CD4-positive, alpha-beta memory T cell (primary cell): ENCODE data around the gene DNAJB9. TPM values are rescaled to one million over a fixed set of nuclear protein-coding genes. Genes with fewer than 3 reads are reported as not detected.

Source experiments
- CTCF ChIA-PET: fragments of 350-600 bp; sonication (Branson Sonifier 250); formaldehyde crosslinking; loops from one replicate; lab custom pipeline; 2021; ENCODE audit warnings: inconsistent platforms; ENCODE audit not compliant: partially characterized antibody; lab: Charles Lee
- POLR2A ChIA-PET: fragments of 350-600 bp; sonication (Branson Sonifier 250); formaldehyde crosslinking; loops from one replicate; lab custom pipeline; 2021; ENCODE audit not compliant: partially characterized antibody; lab: Charles Lee
- DNase-seq, 5 donors: peaks; one replicate each; pipeline versions ENCODE4 v3.0.0 to v3.0.0-alpha.2; 2020 to 2022; ENCODE audit warnings: mixed read lengths in 1 of 5
- H3K27ac ChIP-seq: one replicate; pipeline ENCODE4 v1.7.0; 2013; ENCODE audit warnings: low read depth, low read length
- H3K27me3 ChIP-seq: 2 replicates; pipeline ENCODE4 v1.7.0; 2013; ENCODE audit warnings: mild to moderate bottlenecking, low read length, moderate library complexity; ENCODE audit not compliant: insufficient read depth
- H3K36me3 ChIP-seq: 2 replicates; pipeline ENCODE4 v1.7.0; 2013; ENCODE audit warnings: mild to moderate bottlenecking, low read length, moderate library complexity; ENCODE audit not compliant: insufficient read depth
- H3K4me1 ChIP-seq: 2 replicates; pipeline ENCODE4 v1.7.0; 2013; ENCODE audit warnings: mild to moderate bottlenecking, low read length, moderate library complexity; ENCODE audit not compliant: insufficient read depth
- H3K4me3 ChIP-seq, 2 donors: one replicate each; pipeline ENCODE4 v1.7.0; 2013; ENCODE audit warnings: low read length in 2 of 2, mild to moderate bottlenecking in 1 of 2
- H3K9me3 ChIP-seq, 2 donors: one replicate each; pipeline ENCODE4 v1.7.0; 2013; ENCODE audit warnings: low read length in 2 of 2, control low read depth in 1 of 2; ENCODE audit not compliant: control insufficient read depth in 1 of 2
- H3K27ac Mint-ChIP-seq, 7 donors: one replicate each; pipeline ENCODE4 v1.8.0; 2020 to 2021; ENCODE audit warnings: mixed read lengths in 7 of 7, mild to moderate bottlenecking in 6 of 7, inconsistent platforms in 3 of 7, moderate library complexity in 3 of 7
- H3K27me3 Mint-ChIP-seq, 2 donors: one replicate each; pipeline ENCODE4 v1.8.0; 2020 to 2021; ENCODE audit warnings: mixed read lengths in 2 of 2
- H3K36me3 Mint-ChIP-seq, 2 donors: one replicate each; pipeline ENCODE4 v1.8.0; 2020 to 2021; ENCODE audit warnings: mixed read lengths in 2 of 2, inconsistent platforms in 1 of 2, mild to moderate bottlenecking in 1 of 2
- H3K4me1 Mint-ChIP-seq, 4 donors: one replicate each; pipeline ENCODE4 v1.8.0; 2020 to 2021; ENCODE audit warnings: mixed read lengths in 4 of 4, mild to moderate bottlenecking in 1 of 4
- H3K4me3 Mint-ChIP-seq, 8 donors: one replicate each; pipeline ENCODE4 v1.8.0; 2020 to 2021; ENCODE audit warnings: mixed read lengths in 8 of 8, mild to moderate bottlenecking in 7 of 8, moderate library complexity in 6 of 8, inconsistent platforms in 3 of 8
- H3K9me3 Mint-ChIP-seq, 8 donors: one replicate each; pipeline ENCODE4 v1.8.0; 2020 to 2021; ENCODE audit warnings: mixed read lengths in 8 of 8, mild to moderate bottlenecking in 5 of 8, inconsistent platforms in 3 of 8, moderate library complexity in 1 of 8
- intact Hi-C: fragments of 100-400 bp; cut with micrococcal nuclease; formaldehyde crosslinking; loops from one replicate; pipeline ENCODE4 v1.15.1; 2023
- polyA plus RNA-seq, 2 donors: library from polyadenylated mRNA; unstranded; fragments of 300-500 nt; fragmentation: Illumina TruSeq; gene quantifications; one replicate each; pipeline ENCODE4 v1.2.3, GENCODE V29; 2021
- total RNA-seq, 2 experiments: library from RNA; stranded (reverse); gene quantifications; one replicate each; pipeline ENCODE4 v1.2.3, GENCODE V29; 2021

Gene DNAJB9
- total and polyA plus RNA-seq, 4 experiments from 2014 or later, result 30.2 to 138 (median 46.4) TPM

DNA sequence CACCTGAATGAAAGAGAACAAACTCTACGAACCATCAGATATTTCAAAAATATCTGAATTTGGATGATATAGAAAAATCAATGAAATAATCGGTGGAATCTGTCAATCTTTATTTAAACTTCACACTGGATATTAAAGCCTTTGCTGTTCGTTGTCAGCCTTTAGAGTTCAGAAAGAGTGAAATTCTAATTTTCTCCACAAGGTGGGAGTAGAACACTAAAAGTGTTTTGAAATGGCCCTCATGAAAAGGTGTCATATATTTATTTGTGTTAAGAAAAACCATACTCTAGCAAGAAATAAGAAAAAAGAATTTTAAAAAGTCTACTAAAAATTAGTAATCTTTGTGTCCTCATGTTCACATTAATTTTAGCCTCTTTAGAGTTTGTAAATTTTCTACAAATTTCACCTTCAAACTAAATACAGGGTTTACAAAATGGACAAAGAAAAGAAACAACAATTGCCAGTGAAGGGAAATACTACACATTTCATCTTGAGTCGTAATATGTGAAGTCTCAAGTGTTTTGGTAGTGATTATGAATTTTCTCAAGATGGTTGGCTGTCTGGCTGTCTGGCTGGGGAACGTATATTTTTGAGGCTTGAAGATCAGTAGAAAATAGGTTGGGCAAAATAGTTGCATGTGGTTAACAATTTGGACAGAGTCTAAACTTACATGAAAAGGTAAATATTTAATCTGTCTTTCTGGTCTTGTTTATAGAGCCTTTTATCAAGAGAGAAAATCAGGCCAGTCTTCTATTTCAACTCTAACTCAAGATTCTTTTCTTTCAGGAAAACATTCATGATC lies 43.7 kb downstream of the DNAJB9 start:
- no peaks in the 10 kb centered on the region for H3K27me3 ChIP-seq
- CTCF ChIA-PET, result interaction anchor here (1.1 kb wide), 1 partner anchor 9 kb away, joined by 5 read pairs; no protein-coding TSS in a partner anchor
- H3K4me3 ChIP-seq, result no peak overlapping the region
- Mint-ChIP-seq H3K27me3 (no peaks in the 10 kb centered on the region), H3K4me3 (no peak overlapping the region), H3K27ac (no peak overlapping the region), H3K36me3 (no peaks in the 10 kb centered on the region), H3K4me1 (no peaks in the 10 kb centered on the region), H3K9me3 (no peaks in the 10 kb centered on the region)
- H3K36me3 ChIP-seq, result no peaks in the 10 kb centered on the region
- POLR2A ChIA-PET, result no interaction called here
- H3K27ac ChIP-seq, result no peak overlapping the region
- no peaks in the 10 kb centered on the region for H3K9me3 ChIP-seq
- intact Hi-C loops, result no loop called here
- DNase-seq, result peak in 4 of 5 donors; percentile 30 to 48 (median 44)
- H3K4me1 ChIP-seq, result no peaks in the 10 kb centered on the region

GRCh38 chr7:108613949-108614381 lies 44.3 kb downstream of the DNAJB9 start:
- POLR2A ChIA-PET, result no interaction called here
- no peaks in the 10 kb centered on the region for H3K4me1 ChIP-seq
- H3K4me3 ChIP-seq, result no peak overlapping the region
- Mint-ChIP-seq H3K36me3 (no peaks in the 10 kb centered on the region), H3K4me3 (no peak overlapping the region), H3K4me1 (no peaks in the 10 kb centered on the region), H3K27ac (no peak overlapping the region), H3K9me3 (no peaks in the 10 kb centered on the region), H3K27me3 (no peaks in the 10 kb centered on the region)
- no peak overlapping the region for H3K27ac ChIP-seq
- DNase-seq, result no peak
- no peaks in the 10 kb centered on the region for H3K9me3 ChIP-seq
- H3K36me3 ChIP-seq, result no peaks in the 10 kb centered on the region
- H3K27me3 ChIP-seq, result no peaks in the 10 kb centered on the region
- intact Hi-C loops, result no loop called here
- CTCF ChIA-PET, result interaction anchor here (0.9 to 1.5 kb wide), 3 partner anchors 9 to 10 kb away, joined by 3 to 5 read pairs (median 5); no protein-coding TSS in a partner anchor

- Histone ChIP-seq H3K27ac (no peak overlapping the region), H3K27me3 (no peaks in the 10 kb centered on the region), H3K4me1 (no peaks in the 10 kb centered on the region), H3K4me3 (no peak overlapping the region), H3K9me3 (no peaks in the 10 kb centered on the region), H3K36me3 (no peaks in the 10 kb centered on the region)
- ChIA-PET POLR2A (no interaction called here), CTCF (interaction anchor here (0.9 to 1.5 kb wide), 2 partner anchors 10 to 11 kb away, joined by 3 to 5 read pairs; no protein-coding TSS in a partner anchor)
- Mint-ChIP-seq H3K4me3 (no peak overlapping the region), H3K4me1 (no peaks in the 10 kb centered on the region), H3K9me3 (no peaks in the 10 kb centered on the region), H3K27me3 (peaks cover 0 to 2% of the 10 kb centered on the region in 2 donors), H3K27ac (no peak overlapping the region), H3K36me3 (no peaks in the 10 kb centered on the region)
- no peak for DNase-seq
- intact Hi-C loops, result no loop called here
Observed at GRCh38 chr7:108614896-108615295, 45.2 kb downstream of the DNAJB9 start.

DNA sequence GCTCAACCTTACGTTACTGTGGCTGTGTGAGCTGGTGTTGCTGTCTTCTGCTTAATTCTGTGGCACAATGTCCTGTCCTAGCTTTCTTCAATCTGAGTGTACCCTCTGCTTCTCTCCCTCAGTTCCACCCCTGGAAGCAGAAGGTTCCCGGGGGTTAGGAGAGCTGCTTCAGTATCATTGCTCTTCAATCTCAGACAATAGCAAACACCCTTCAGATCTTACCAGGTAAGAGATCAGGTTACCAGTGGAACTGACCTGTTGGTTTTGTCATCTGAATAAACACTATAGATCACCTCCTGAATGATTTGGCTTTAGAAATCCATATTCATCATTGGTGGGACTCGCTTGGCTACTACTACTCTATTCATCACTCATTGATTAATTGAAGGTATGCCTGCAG lies 48.4 kb downstream of the DNAJB9 start:
- Mint-ChIP-seq H3K9me3 (no peaks in the 10 kb centered on the region), H3K27ac (peak overlapping the region in 1 of 7 donors; percentile 7), H3K27me3 (peaks cover 0 to 2% of the 10 kb centered on the region in 2 donors), H3K4me3 (no peak overlapping the region), H3K36me3 (no peaks in the 10 kb centered on the region), H3K4me1 (no peaks in the 10 kb centered on the region)
- POLR2A ChIA-PET, result no interaction called here
- no peak for DNase-seq
- intact Hi-C loops, result no loop called here
- Histone ChIP-seq H3K36me3 (no peaks in the 10 kb centered on the region), H3K4me1 (no peaks in the 10 kb centered on the region), H3K9me3 (no peaks in the 10 kb centered on the region), H3K4me3 (no peak overlapping the region), H3K27ac (no peak overlapping the region), H3K27me3 (no peaks in the 10 kb centered on the region)
- CTCF ChIA-PET, result interaction anchor here (1.3 kb wide), 1 partner anchor 14 kb away, joined by 3 read pairs; no protein-coding TSS in a partner anchor

DNA sequence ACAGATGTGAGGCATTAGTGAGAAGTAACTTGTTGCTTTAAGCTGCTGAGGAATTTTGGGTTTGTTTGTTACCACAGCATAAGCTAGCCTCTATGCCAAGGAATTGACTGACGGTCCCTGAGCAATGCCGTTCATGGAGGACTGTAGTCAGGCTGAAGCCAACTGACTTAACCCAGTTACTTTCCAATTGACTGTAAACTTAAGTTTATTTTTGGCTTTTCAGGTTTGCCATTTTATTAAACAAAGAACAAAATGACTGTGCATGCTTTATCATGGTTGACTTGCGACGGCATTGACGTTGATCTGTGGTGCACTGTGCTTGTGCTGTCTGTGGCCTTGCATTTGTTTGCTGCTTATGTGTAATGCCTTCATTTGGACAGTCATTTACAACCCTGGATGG lies 53.5 kb downstream of the DNAJB9 start:
- POLR2A ChIA-PET, result no interaction called here
- H3K27ac Mint-ChIP-seq, result no peak overlapping the region
- H3K36me3 ChIP-seq, result no peaks in the 10 kb centered on the region

More for the DNA sequence above, 53.5 kb downstream of the DNAJB9 start:
- Histone ChIP-seq H3K9me3 (no peaks in the 10 kb centered on the region), H3K4me1 (no peaks in the 10 kb centered on the region), H3K27ac (no peak overlapping the region), H3K27me3 (no peaks in the 10 kb centered on the region), H3K4me3 (no peak overlapping the region)
- H3K36me3 Mint-ChIP-seq, result no peaks in the 10 kb centered on the region
- intact Hi-C loops, result no loop called here
- DNase-seq, result no peak
- H3K4me3 Mint-ChIP-seq, result no peak overlapping the region
- peaks cover 2 to 7% of the 10 kb centered on the region in 2 donors for H3K27me3 Mint-ChIP-seq
- CTCF ChIA-PET, result interaction anchor here (1.1 kb wide), 1 partner anchor 9 kb away, joined by 5 read pairs; no protein-coding TSS in a partner anchor
- no peaks in the 10 kb centered on the region for H3K4me1 Mint-ChIP-seq
- no peaks in the 10 kb centered on the region for H3K9me3 Mint-ChIP-seq

Other genes with a start within 250 kb of the DNAJB9 start
- gene NRCAM, start 113.4 kb upstream of the DNAJB9 start, total RNA-seq, result under 1 TPM; 0.22 to 0.41 TPM
- under 1 TPM in 1 of 2 donors, not detected in 1; 0.32 TPM for gene NRCAM, start 113.4 kb upstream of the DNAJB9 start, polyA plus RNA-seq
- gene PNPLA8, start 43.7 kb upstream of the DNAJB9 start, total RNA-seq, result 10 to 100 TPM; 28.0 to 28.9 TPM
- 10 to 100 TPM; 20.9 to 28.8 TPM for gene PNPLA8, start 43.7 kb upstream of the DNAJB9 start, polyA plus RNA-seq
- 10 to 100 TPM; 45.9 to 52.8 TPM for gene THAP5, start 168 bp upstream of the DNAJB9 start, total RNA-seq
- gene THAP5, start 168 bp upstream of the DNAJB9 start, polyA plus RNA-seq, result 10 to 100 TPM; 16.7 to 29.0 TPM